ENCODE results near the gene ZBTB49. TPM values are rescaled to one million over a fixed set of nuclear protein-coding genes. Genes with fewer than 3 reads are reported as not detected.

The ZBTB49 gene, protein sequence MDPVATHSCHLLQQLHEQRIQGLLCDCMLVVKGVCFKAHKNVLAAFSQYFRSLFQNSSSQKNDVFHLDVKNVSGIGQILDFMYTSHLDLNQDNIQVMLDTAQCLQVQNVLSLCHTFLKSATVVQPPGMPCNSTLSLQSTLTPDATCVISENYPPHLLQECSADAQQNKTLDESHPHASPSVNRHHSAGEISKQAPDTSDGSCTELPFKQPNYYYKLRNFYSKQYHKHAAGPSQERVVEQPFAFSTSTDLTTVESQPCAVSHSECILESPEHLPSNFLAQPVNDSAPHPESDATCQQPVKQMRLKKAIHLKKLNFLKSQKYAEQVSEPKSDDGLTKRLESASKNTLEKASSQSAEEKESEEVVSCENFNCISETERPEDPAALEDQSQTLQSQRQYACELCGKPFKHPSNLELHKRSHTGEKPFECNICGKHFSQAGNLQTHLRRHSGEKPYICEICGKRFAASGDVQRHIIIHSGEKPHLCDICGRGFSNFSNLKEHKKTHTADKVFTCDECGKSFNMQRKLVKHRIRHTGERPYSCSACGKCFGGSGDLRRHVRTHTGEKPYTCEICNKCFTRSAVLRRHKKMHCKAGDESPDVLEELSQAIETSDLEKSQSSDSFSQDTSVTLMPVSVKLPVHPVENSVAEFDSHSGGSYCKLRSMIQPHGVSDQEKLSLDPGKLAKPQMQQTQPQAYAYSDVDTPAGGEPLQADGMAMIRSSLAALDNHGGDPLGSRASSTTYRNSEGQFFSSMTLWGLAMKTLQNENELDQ
- 3.3 and 4.6 TPM in 2 replicates for total RNA-seq (2016; rRNA removed; fragmentation: Illumina TruSeq; extraction: Trizol)
- 1.4 and 1.6 TPM in 2 replicates for total RNA-seq (2016; cell fraction: cytosol; rRNA removed; fragmentation: Illumina TruSeq; extraction: Trizol; ENCODE audit: low read depth)
- 2.5 and 3.5 TPM in 2 replicates for total RNA-seq (2016; cell fraction: insoluble cytoplasmic fraction; rRNA removed; fragmentation: Illumina TruSeq; extraction: Trizol)
- 2.9 and 3.2 TPM in 2 replicates for total RNA-seq (2016; cell fraction: membrane; rRNA removed; fragmentation: Illumina TruSeq; extraction: Trizol)
- 5.5 and 8.4 TPM in 2 replicates for total RNA-seq (2016; cell fraction: nucleus; rRNA removed; fragmentation: Illumina TruSeq; extraction: Trizol)
- polyA plus RNA-seq (2011; rRNA removed): 3.7 and 4.3 TPM in 2 replicates
- 1.7 and 2.0 TPM in 2 replicates for polyA plus RNA-seq (2011; cell fraction: cytosol; rRNA removed)
- 6.3 and 6.5 TPM in 2 replicates for polyA plus RNA-seq (2011; cell fraction: nucleus; rRNA removed)
- polyA plus RNA-seq (2012): 2.2 and 2.3 TPM in 2 replicates
- polyA plus RNA-seq (2016; cell fraction: cytosol; fragmentation: Illumina TruSeq; extraction: Trizol; ENCODE audit: low read depth): 0.35 and 0.73 TPM in 2 replicates
- 2.7 and 4.4 TPM in 2 replicates for polyA plus RNA-seq (2016; cell fraction: insoluble cytoplasmic fraction; fragmentation: Illumina TruSeq; extraction: Trizol; ENCODE audit: low read depth)
- 0.68 and 0.76 TPM in 2 replicates for polyA plus RNA-seq (2016; cell fraction: membrane; fragmentation: Illumina TruSeq; extraction: Trizol; ENCODE audit: low read depth)
- 7.6 and 8.7 TPM in 2 replicates for polyA plus RNA-seq (2016; cell fraction: nucleus; fragmentation: Illumina TruSeq; extraction: Trizol; ENCODE audit: insufficient read depth, low read depth)
- 5.5 and 7.9 TPM in 2 replicates for polyA minus RNA-seq (2011; rRNA and poly(A)+ RNA removed; ENCODE audit: low replicate concordance)
- polyA minus RNA-seq (2011; cell fraction: cytosol; rRNA and poly(A)+ RNA removed): 0.69 and 1.4 TPM in 2 replicates
- 5.2 and 8.7 TPM in 2 replicates for polyA minus RNA-seq (2011; cell fraction: nucleus; rRNA and poly(A)+ RNA removed)
- percentile 60 among the genes with signal in this experiment for Bru-seq, nascent RNA
- BruChase-seq, experiment 1, labeled RNA remaining after a 6-hour chase: percentile 49 among the genes with signal in this experiment
- BruChase-seq, experiment 2, labeled RNA remaining after a 2-hour chase: percentile 54 among the genes with signal in this experiment
- long read RNA-seq, experiment 1, partial matches to known transcripts: 2 of 4 reads
- long read RNA-seq, experiment 1, other reads (novel, unspliced or antisense): 2 of 4 reads
- long read RNA-seq, experiment 2, partial matches to known transcripts: 0 of 5 reads
- long read RNA-seq, experiment 2, other reads (novel, unspliced or antisense): 3 of 5 reads

DNA sequence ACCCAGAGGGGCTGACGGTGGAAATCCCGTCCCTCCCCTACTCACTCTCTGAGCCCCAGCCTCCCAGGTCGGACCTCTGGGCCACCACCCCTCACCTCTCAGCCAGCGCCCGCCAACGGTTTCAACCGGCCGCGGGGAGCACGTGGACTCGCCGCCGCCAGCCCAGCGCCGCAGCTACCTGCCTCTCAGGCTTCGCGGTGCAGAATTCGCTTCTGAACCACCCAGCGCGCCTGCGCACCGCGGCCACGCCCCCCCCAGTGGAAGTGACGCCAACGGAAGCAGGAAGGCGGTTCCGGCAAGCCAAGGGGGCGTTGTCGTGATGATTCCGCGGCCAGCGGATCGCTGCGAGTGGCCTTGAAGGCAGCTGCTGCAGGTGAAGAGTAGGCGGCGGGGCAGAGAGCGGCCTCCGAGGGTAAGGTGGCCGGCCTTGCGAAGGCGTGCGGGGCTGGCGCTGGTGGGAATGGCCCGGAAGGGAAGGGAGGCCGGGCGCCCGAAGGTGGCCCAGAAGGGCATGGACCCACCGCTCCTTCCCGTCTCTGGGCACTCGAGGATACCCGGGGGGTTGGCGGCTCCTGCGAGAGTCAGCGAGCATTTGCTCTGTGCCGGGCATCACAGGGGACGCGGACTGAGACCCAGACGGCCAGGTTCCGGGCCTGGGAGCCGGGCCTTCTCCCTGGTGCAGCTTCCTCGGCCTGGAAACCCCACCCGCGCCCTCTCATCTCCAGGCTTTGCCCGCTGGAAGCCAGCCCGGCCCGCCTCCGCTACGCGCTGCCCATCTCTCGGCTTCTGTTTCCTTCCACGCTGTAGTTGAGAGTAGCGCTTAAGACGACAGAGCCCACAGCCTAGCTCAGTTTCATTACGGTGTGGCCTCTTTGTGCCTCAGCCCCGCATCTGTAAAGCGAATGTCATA, at the start of gene ZBTB49, which contains the start of gene LYAR:
ZBTB49 (plus strand) TSS at position 311 of the 910 bp plus-strand sequence. CDS start 9,695 bp downstream, outside the sequence.
LYAR (minus strand) TSS at position 214 of the 910 bp plus-strand sequence. CDS start 6,412 bp downstream, outside the sequence.
- DNase-seq (ENCODE audit: low spot score) (peak; percentile 86), ATAC-seq (peak; percentile 89), FAIRE-seq (peak; percentile 71)
- Histone ChIP-seq H3K9me3 (ENCODE audit: low read length) (no peaks in the 10 kb centered on the region), H3K79me2 (ENCODE audit: insufficient read depth, low read length) (peaks cover 74% of the 10 kb centered on the region), H2AFZ (ENCODE audit: low read length) (no peak within 1 kb of the TSS), H3K9ac (ENCODE audit: insufficient read depth, low read depth, low read length) (peak within 1 kb of the TSS; percentile 96), H3K27ac (ENCODE audit: extremely low read length, insufficient read depth, low read length) (peak within 1 kb of the TSS; percentile 72), H3K27me3 (ENCODE audit: control insufficient read depth in 1 of 2, insufficient read depth in 2 of 2, low read length in 2 of 2) (no peaks in the 10 kb centered on the region; a peak in 1 of 5 replicates), H3K4me2 (ENCODE audit: low read depth, low read length) (peak within 1 kb of the TSS; percentile 100), H3K4me1 (ENCODE audit: insufficient read depth, low read length) (peaks cover 51% of the 10 kb centered on the region), H3K4me3 (replicated peaks in 1 of 3; ENCODE audit: insufficient read depth in 1 of 3, low read depth in 2 of 3, low read length in 3 of 3) (peak within 1 kb of the TSS; percentile 82 to 97 (median 88)), H4K20me1 (ENCODE audit: insufficient read depth, low read length) (peaks cover 3% of the 10 kb centered on the region; the same call in 1 of the 2 replicates), H3K36me3 (replicated peaks in 1 of 2; ENCODE audit: control insufficient read depth in 1 of 2, insufficient read depth in 2 of 2, low read length in 2 of 2) (peaks cover 5 to 15% of the 10 kb centered on the region in 2 experiments; a peak in 4 of 5 replicates)
- intact Hi-C loops (cut with micrococcal nuclease; ENCODE audit: unreplicated experiment) (loop anchor here (2.0 kb wide), 1 partner anchor 41 kb away; the partner anchor contains the start of gene TMEM128), in situ Hi-C loops (cut with HindIII; ENCODE audit: extremely low pct_ligation_motif_present, low pct_unique_long_range_greater_than_20kb) (loop anchor here (5.0 kb wide), 2 partner anchors 33 to 37 kb away; no protein-coding TSS in a partner anchor)
- ChIA-PET POLR2A (interaction anchor here (1.0 to 1.3 kb wide), 3 partner anchors 31 to 42 kb away, joined by 3 to 8 read pairs (median 3); partner anchors contain the start of gene TMEM128), CTCF (ENCODE audit: low intra/inter-chr PET ratio, low total read pairs) (no interaction called here)
- BruUV-seq (replicated peaks): TSS peak; percentile 61
- WGBS (ENCODE audit: low lambda C conversion rate): 1% methylated on average over 22 of the region's 77 CpGs
- TF ChIP-seq MAFK (conservative IDR thresholded peaks at IDR 0.05 in 1 of 2, IDR thresholded peaks at IDR 0.05 in 1 of 2; ENCODE audit: low read length in 2 of 2) (no peak), ZSCAN25 (CRISPR knock-in tag; IDR thresholded peaks at IDR 0.05) (peak; percentile 53; the same call in 1 of the 2 replicates), KDM1A (CRISPR knock-in tag; IDR thresholded peaks at IDR 0.05) (no peak), NFE2L2 (IDR thresholded peaks at IDR 0.05; ENCODE audit: low read length) (no peak), ZNF781 (CRISPR knock-in tag; IDR thresholded peaks at IDR 0.05; ENCODE audit: borderline replicate concordance, not compliant biosample characterization) (no peak), NPAS2 (CRISPR knock-in tag; IDR thresholded peaks at IDR 0.05; ENCODE audit: borderline replicate concordance) (no peak), MED8 (CRISPR knock-in tag; IDR thresholded peaks at IDR 0.05; ENCODE audit: insufficient replicate concordance) (peak; percentile 52)
- TF ChIP-seq, protein P1, sequence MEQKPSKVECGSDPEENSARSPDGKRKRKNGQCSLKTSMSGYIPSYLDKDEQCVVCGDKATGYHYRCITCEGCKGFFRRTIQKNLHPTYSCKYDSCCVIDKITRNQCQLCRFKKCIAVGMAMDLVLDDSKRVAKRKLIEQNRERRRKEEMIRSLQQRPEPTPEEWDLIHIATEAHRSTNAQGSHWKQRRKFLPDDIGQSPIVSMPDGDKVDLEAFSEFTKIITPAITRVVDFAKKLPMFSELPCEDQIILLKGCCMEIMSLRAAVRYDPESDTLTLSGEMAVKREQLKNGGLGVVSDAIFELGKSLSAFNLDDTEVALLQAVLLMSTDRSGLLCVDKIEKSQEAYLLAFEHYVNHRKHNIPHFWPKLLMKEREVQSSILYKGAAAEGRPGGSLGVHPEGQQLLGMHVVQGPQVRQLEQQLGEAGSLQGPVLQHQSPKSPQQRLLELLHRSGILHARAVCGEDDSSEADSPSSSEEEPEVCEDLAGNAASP (CRISPR knock-in tag; IDR thresholded peaks at IDR 0.05; ENCODE audit: borderline replicate concordance): peak; percentile 45; the same call in 1 of the 2 replicates
- TF ChIP-seq, protein P2, sequence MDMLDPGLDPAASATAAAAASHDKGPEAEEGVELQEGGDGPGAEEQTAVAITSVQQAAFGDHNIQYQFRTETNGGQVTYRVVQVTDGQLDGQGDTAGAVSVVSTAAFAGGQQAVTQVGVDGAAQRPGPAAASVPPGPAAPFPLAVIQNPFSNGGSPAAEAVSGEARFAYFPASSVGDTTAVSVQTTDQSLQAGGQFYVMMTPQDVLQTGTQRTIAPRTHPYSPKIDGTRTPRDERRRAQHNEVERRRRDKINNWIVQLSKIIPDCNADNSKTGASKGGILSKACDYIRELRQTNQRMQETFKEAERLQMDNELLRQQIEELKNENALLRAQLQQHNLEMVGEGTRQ (IDR thresholded peaks at IDR 0.05; ENCODE audit: low read depth, low read length): no peak
- TF ChIP-seq, protein P2 (CRISPR knock-in tag; IDR thresholded peaks at IDR 0.05; ENCODE audit: borderline replicate concordance): peak; percentile 44; the same call in 1 of the 2 replicates
